Motor neuron (in vitro differentiated cells): Measurements from ENCODE around the gene SEZ6L2. TPM values are rescaled to one million over a fixed set of nuclear protein-coding genes. Genes with fewer than 3 reads are reported as not detected.
A peak's percentile ranks its signal among the peaks of the same experiment; 100 is the strongest.
"Not testable (repeated sequence)": the region's sequence is repeated elsewhere in the genome, so short reads cannot be mapped to it uniquely, and the experiment has no call there.

Experiments used
- ATAC-seq, 8 experiments: fragments of 200-7000 bp; cut with Tn5 transposase; replicated peaks in 6 of 8; 2 replicates each; pipeline ENCODE4 v1.8.0; 2021; ENCODE audit warnings: mild to moderate bottlenecking in 8 of 8, moderate library complexity in 8 of 8
- H3K27ac ChIP-seq, 2 donors: fragments of 250-450 bp; sonication (Bioruptor Pico); 2 replicates each; pipeline ENCODE4 v1.9.0; 2021; ENCODE audit warnings: antibody characterized with exemption in 2 of 2, mild to moderate bottlenecking in 2 of 2, moderate library complexity in 1 of 2
- H3K4me1 ChIP-seq, 2 donors: fragments of 250-450 bp; sonication (Bioruptor Pico); replicated peaks in 1 of 2; 2 replicates each; pipeline ENCODE4 v1.6.1; 2021; ENCODE audit warnings: antibody characterized with exemption in 2 of 2, mild to moderate bottlenecking in 2 of 2, moderate library complexity in 1 of 2
- H3K4me3 ChIP-seq, 5 donors: fragments of 250-450 bp; sonication (Bioruptor Pico); 2 replicates each; pipeline ENCODE4 v1.9.0; 2021; ENCODE audit warnings: antibody characterized with exemption in 5 of 5, mild to moderate bottlenecking in 5 of 5, moderate library complexity in 4 of 5
- WGBS, 10 experiments: fragments of 450-650 bp; shearing (Covaris generic); methylation state at CpG; one replicate each; pipeline ENCODE4 v1.0.0; 2022; 5-methylcytosine and 5-hydroxymethylcytosine counted together
- in situ Hi-C, 9 experiments: fragments of 400-800 bp; cut with MboI; loops; one replicate each; pipeline ENCODE4 v1.15.0; 2021; ENCODE audit warnings: low sequenced_read_pairs in 9 of 9, low pct_unique_long_range_greater_than_20kb in 2 of 9; ENCODE audit not compliant: unreplicated experiment in 9 of 9
- total RNA-seq, 8 experiments: library from RNA; unstranded; fragments of 300-600 nt; gene quantifications; 2 replicates each; pipeline versions ENCODE4 v1.2.3 to v1.2.4, GENCODE V29; 2022

SEZ6L2 gene
- total RNA-seq, 8 experiments from 2014 or later = 20.4 to 95.6 (median 70.1) TPM

DNA sequence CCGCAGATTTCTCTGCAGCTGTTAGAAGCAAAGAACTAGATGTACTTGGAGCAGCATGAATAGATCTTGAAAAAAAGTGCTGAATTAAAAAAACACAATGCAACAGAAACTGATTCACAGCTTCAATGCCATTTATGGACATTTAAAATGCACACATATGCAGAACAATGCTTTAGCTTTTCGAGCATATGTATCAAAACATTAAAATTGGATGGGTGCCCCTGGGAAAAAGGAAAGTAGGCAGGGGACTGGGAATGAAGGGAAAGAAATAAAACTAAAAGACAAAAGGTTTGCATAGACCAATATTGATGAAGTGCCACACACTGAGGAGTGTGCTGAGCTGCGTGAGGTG lies 21.7 kb upstream of the SEZ6L2 start:
- peaks cover 6 to 10% of the 10 kb centered on the region in 2 donors for H3K4me1 ChIP-seq
- H3K27ac ChIP-seq = no peak overlapping the region
- WGBS, 10 experiments = 0 to 100% (median 74%) methylated on average over 1 to 3 of the region's 3 CpGs
- ATAC-seq = no peak
- in situ Hi-C loops = loop anchor here in 1 of 9 experiments (25.0 kb wide), 1 partner anchor 109 kb away; the partner anchor contains the start of genes MAZ, MVP, PAGR1 and PRRT2
- no peak overlapping the region for H3K4me3 ChIP-seq

DNA sequence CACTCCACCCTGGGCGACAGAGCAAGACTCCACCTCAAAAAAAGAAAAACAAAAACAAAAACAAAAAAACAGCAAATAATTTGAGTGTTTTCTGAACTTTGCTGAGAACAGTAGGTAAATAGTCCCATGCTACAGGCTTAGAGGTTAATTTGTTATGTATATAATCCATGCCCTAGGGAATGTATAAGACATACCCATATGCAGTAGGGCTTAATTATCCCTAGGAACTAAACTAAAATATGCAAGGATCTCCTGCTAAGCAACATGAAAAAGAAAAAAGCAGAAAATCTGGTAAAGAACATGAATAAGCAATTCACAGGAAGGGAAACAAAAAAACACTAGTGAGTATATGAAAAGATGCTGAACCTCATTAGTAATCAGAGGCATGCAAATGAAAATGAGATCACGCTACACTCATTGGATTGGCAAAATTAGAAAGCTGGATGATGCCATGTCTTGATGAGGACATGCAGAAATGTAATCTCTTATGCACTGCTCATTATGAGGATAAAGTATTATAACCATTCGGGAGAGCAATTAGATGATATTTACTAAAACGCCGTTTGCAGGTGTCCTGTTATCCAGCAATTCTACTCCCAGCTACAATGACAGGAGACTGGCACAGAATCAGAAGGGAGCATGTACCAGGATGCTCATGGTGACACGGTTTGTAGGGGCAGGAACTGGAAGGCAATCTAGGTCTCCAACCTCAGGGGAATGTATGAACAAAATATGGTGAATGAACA lies 21.1 kb upstream of the SEZ6L2 start:
- in situ Hi-C loops = loop anchor here in 1 of 9 experiments (25.0 kb wide), 1 partner anchor 108 kb away; the partner anchor contains the start of genes MAZ, MVP, PAGR1 and PRRT2
- no peak overlapping the region for H3K27ac ChIP-seq
- ATAC-seq = peak in 4 of 8 experiments; percentile 34 to 89 (median 84)

DNA sequence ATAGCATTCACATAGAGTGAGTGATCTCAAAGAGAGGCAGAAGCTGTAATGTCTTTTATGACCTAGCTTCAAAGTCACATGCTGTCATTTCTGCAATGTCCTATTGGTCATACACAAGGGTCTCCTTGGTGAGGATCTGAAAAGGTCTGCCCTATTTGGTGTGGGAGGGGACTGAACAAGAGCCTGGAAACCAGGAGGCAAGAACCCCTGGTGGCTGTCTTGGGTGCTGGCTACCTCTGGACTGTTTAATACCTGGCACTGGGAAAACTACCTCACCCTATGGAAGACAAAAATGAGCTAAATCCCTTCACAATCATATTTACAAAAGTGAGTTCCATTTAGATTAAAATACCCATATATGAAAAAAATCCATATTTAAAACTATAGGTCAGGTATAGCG lies 17.6 kb upstream of the SEZ6L2 start:
- 71 to 100% (median 100%) methylated on average over 1 of the region's 1 CpG; no CpG with 5 or more reads in 6 of the 10 experiments for WGBS, 10 experiments
- Histone ChIP-seq H3K4me3 (no peak overlapping the region), H3K27ac (no peak overlapping the region), H3K4me1 (peaks cover 0 to 3% of the 10 kb centered on the region in 2 donors)
- in situ Hi-C loops = loop anchor here in 1 of 9 experiments (25.0 kb wide), 1 partner anchor 105 kb away; the partner anchor contains the start of genes MAZ, MVP, PAGR1 and PRRT2
- no peak for ATAC-seq

More for the DNA sequence above, 21.1 kb upstream of the SEZ6L2 start:
- Histone ChIP-seq H3K4me3 (no peak overlapping the region), H3K4me1 (peaks cover 6 to 10% of the 10 kb centered on the region in 2 donors)
- WGBS, 10 experiments = 0 to 100% (median 78%) methylated on average over 1 to 6 of the region's 6 CpGs

DNA sequence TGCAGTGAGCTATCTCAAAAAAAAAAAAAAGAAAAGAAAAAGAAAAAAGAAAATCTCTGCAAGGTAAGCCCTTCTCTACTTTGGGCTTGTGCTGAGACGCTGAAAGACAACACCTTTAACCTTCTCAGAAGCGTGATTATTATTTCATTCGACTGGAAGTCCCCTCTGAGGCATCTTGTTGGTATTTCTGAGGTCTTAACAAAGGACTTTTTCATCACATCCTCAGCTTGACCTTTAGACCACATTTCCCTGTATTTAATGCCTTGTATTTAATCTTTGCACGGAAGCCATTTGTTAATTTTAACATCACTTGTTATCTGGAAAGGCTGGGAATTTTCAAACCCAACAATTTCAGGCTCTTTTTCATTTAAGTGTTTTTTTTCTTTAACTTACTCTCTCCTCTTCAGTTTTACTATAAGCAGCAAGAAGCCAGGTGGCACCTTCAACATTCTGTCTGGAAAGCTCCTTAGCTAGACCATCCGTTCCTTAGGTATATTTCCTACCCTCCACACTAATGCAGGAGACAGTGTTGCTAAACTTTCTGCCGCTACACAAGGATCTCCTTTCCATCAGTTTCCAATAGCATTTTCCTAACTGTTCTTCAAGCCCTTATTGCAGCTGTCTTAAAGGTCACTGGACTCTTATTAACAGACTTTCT lies 16.4 kb upstream of the SEZ6L2 start:
- Histone ChIP-seq H3K4me1 (no peaks in the 10 kb centered on the region), H3K4me3 (no peak overlapping the region), H3K27ac (no peak overlapping the region)
- no peak for ATAC-seq
- 83 to 100% (median 94%) methylated on average over 2 to 6 of the region's 6 CpGs for WGBS, 10 experiments
- in situ Hi-C loops = loop anchor here in 1 of 9 experiments (25.0 kb wide), 1 partner anchor 103 kb away; the partner anchor contains the start of genes MAZ, MVP, PAGR1 and PRRT2

DNA sequence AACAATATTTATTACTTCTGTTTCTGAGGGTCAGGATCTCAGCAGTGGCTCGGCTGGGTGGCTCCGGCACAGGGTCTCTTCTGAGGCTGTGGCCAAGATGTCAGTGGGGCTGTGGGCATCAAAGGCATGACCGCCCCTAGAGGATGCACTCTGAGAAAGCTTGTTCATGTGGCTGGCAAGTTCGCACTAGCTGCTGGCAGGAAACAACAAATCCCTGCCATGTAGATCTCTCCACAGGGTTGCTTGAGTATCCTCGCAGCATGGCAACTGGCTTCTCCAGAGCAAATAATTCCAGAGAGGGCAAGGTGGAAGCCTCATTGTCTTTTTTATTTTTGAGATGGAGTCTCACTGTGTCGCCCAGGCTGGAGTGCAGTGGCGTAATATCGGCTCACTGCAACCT lies 14.2 kb upstream of the SEZ6L2 start:
- H3K27ac ChIP-seq = no peak overlapping the region
- no peak overlapping the region for H3K4me3 ChIP-seq
- no peak for ATAC-seq
- 80 to 100% (median 92%) methylated on average over 1 to 7 of the region's 8 CpGs; no CpG with 5 or more reads in 4 of the 10 experiments for WGBS, 10 experiments
- in situ Hi-C loops = loop anchor here in 1 of 9 experiments (25.0 kb wide), 1 partner anchor 101 kb away; the partner anchor contains the start of genes MAZ, MVP, PAGR1 and PRRT2
- no peaks in the 10 kb centered on the region for H3K4me1 ChIP-seq

DNA sequence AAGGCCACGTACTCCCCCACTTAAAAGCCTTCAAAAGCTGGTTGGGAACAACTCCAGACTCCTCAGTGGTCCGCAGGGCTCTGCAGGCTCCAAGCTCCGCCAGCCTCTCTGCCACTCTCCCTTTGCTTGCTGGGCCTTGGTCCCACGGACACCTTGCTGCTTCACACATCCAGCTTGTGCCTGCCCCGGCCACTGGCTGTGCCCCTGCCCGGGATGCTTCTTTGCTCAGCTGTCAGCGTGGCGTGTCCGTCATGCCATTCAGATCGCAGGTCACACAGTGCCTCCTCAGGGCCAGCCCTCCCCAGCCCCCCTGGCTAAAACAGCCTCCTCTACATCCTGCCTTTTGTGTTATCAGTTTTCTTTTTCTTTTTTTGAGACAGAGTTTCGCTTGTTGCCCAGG lies 12.7 kb upstream of the SEZ6L2 start:
- ATAC-seq = no peak
- Histone ChIP-seq H3K27ac (no peak overlapping the region), H3K4me1 (no peaks in the 10 kb centered on the region), H3K4me3 (no peak overlapping the region)
- in situ Hi-C loops = loop anchor here in 1 of 9 experiments (25.0 kb wide), 1 partner anchor 100 kb away; the partner anchor contains the start of genes MAZ, MVP, PAGR1 and PRRT2
- WGBS, 10 experiments = 88 to 100% (median 96%) methylated on average over 1 to 7 of the region's 11 CpGs; no CpG with 5 or more reads in 6 of the 10 experiments

DNA sequence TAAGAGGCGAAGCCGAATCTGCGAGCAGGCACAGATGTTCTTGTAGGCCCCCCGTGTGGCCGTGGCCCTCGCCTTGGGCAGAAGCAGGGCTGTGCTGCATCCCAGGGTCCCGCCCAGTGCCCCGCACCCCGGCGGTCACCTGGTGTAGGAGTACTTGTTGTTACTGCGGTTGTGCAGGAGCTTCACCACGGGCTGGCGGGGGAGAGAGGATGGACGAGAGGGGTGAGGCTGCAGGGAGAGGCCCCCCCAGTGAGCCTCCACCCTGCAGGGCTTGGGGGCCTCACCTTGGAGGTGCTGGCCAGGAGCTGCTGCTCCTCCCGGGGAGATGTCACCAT lies 12.3 kb upstream of the SEZ6L2 start:
- WGBS, 10 experiments = 100% methylated on average over 5 of the region's 15 CpGs; no CpG with 5 or more reads in 9 of the 10 experiments

DNA sequence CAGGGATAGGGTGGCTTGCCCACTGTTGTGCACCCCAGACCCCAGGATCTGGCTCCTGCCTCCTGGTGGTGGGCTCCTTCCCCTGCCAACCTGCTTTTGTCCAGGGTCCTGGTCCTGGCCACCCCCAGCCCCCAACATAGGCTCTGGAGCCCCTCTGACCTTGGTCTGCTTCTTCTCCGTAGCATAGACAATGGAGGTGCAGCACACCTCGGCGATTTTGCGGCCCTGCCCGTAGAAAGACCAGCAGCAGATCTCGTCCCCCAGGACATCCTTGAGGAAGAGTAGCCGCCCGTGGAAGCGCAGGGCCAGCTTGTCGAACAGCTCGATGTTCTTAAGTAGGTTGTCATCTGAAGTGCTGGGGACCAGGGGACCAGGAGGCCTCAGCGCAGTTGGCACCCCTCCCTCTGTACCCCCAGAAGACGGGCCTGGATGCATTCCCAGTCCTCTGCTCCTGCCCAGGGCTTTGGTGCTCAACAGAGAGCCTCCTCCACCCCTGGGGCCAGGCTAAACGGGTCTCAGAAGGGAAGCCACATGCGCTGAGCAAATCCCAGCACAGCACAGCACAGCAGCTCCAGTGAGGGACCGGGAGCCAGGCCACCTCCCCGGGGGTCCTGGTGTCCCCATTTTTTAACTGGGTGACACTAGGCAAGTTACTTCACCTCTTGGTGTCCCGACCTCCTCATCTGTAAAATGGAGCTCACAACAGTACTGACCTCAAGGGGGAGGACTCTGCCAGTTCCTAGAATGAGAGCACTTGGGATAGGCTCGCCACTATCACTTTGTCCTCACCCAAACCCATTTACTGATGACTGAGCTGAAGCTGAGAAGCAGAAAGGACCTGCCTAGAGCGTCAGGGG lies 11.7 kb upstream of the SEZ6L2 start:
- no peak for ATAC-seq
- no peaks in the 10 kb centered on the region for H3K4me1 ChIP-seq
- 67 to 100% (median 92%) methylated on average over 1 to 8 of the region's 20 CpGs; no CpG with 5 or more reads in 2 of the 10 experiments for WGBS, 10 experiments
- in situ Hi-C loops = loop anchor here in 1 of 9 experiments (25.0 kb wide), 1 partner anchor 99 kb away; the partner anchor contains the start of genes MAZ, MVP, PAGR1 and PRRT2
- H3K4me3 ChIP-seq = no peak overlapping the region
- H3K27ac ChIP-seq = no peak overlapping the region

More for the DNA sequence above, 12.3 kb upstream of the SEZ6L2 start:
- Histone ChIP-seq H3K4me3 (no peak overlapping the region), H3K4me1 (no peaks in the 10 kb centered on the region), H3K27ac (no peak overlapping the region)
- in situ Hi-C loops = loop anchor here in 1 of 9 experiments (25.0 kb wide), 1 partner anchor 99 kb away; the partner anchor contains the start of genes MAZ, MVP, PAGR1 and PRRT2
- ATAC-seq = peak in 1 of 8 experiments; percentile 18

DNA sequence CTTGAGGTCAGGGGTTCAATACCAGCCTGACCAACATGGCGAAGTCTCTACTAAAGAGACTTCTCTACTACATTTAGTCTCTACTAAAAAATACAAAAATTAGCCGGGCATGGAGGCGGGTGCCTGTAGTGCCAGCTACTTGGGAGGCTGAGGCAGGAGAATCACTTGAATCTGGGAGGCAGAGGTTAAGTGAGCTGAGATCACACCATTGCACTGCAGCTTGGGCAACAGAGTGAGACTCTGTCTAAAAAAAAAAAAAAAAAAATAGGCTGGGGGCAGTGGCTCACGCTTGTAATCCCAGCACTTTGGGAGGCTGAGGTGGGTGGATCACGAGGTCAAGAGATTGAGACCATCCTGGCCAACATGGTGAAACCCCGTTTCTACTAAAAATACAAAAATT lies 10.5 kb upstream of the SEZ6L2 start:
- WGBS, 10 experiments = 50 to 100% (median 57%) methylated on average over 1 to 3 of the region's 6 CpGs; no CpG with 5 or more reads in 6 of the 10 experiments
- H3K4me3 ChIP-seq, ATAC-seq, H3K4me1 ChIP-seq, H3K27ac ChIP-seq: not testable (repeated sequence)
- in situ Hi-C loops = loop anchor here in 1 of 9 experiments (25.0 kb wide), 1 partner anchor 98 kb away; the partner anchor contains the start of genes MAZ, MVP, PAGR1 and PRRT2

DNA sequence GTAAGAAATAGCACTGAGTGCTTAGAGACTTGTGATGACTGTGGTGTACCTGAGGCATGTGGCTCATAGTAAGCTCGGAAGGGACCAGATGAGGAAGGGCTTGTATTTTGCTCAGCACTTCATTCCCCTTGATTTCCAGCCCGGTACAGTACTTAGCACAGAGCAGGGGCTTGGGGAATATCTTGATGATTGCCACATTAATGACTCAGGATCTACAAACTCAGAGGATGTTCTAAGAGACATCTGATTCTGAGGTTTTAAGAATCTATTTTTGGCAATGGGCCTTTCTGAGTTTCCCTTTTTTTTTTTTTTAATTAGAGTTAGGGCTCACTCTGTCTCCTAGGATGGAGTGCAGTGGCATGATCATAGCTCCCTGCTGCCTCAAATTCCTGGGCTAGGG lies 10.0 kb upstream of the SEZ6L2 start:
- WGBS, 10 experiments = 60 to 100% (median 80%) methylated on average over 1 to 2 of the region's 2 CpGs; no CpG with 5 or more reads in 3 of the 10 experiments
- Histone ChIP-seq H3K4me3 (no peak overlapping the region), H3K27ac (no peak overlapping the region), H3K4me1 (no peaks in the 10 kb centered on the region)
- in situ Hi-C loops = loop anchor here in 1 of 9 experiments (25.0 kb wide), 1 partner anchor 97 kb away; the partner anchor contains the start of genes MAZ, MVP, PAGR1 and PRRT2
- no peak for ATAC-seq

DNA sequence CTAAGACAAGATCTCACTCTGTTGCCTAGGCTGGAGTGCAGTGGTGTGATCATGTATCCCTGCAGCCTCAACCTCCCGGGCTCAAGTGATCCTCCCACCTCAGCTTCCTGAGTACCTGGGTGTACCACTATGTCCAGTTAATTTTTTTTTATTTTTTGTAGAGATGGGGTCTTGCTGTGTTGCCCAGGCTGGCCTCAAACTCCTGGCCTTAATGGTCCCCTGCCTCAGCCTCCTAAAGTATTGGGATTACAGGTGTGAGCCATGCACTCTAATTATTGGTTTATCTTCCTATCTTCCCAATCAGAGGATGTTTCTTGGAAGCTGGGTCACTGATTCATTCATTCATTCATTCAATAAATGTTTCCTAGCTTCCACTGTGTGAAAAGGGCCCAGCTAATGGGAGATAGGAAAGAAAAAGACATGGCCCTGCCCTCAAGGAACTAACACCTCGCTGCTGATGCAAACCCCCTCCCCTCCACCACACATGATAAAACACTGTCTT lies 9.4 kb upstream of the SEZ6L2 start:
- ATAC-seq = no peak
- in situ Hi-C loops = loop anchor here in 1 of 9 experiments (25.0 kb wide), 1 partner anchor 96 kb away; the partner anchor contains the start of genes MAZ, MVP, PAGR1 and PRRT2
- H3K4me1 ChIP-seq = no peaks in the 10 kb centered on the region
- no peak overlapping the region for H3K27ac ChIP-seq
- no peak overlapping the region for H3K4me3 ChIP-seq
- WGBS, 10 experiments = 80 to 100% (median 93%) methylated on average over 1 to 2 of the region's 2 CpGs; no CpG with 5 or more reads in 4 of the 10 experiments

DNA sequence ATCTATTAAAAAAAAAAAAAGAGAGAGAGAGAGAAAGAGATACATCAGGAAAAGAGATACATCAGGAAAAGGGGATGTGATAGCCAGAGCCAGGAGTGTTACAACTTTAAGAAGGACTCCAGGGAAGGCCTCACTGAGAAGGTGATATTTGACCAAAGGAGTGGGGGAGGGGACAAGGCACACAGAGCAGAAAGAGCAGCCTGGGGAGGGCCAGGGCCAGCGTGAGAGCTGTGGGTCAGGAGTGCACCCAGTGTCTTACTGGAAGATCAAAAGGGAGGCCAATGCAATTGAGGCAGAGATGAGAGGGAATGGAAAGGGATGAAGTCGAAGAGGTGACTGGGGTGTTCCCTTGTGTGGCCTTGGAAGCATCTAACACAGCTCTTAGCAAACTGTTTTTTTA lies 8.6 kb upstream of the SEZ6L2 start:
- 17 to 100% (median 58%) methylated on average over 1 to 2 of the region's 2 CpGs; no CpG with 5 or more reads in 2 of the 10 experiments for WGBS, 10 experiments
- in situ Hi-C loops = loop anchor here in 1 of 9 experiments (25.0 kb wide), 1 partner anchor 96 kb away; the partner anchor contains the start of genes MAZ, MVP, PAGR1 and PRRT2
- no peak for ATAC-seq
- Histone ChIP-seq H3K4me1 (no peaks in the 10 kb centered on the region), H3K4me3 (no peak overlapping the region), H3K27ac (no peak overlapping the region)
